Astrocyte (in vitro differentiated cells and primary cell): ENCODE results near the gene LARGE1.

Source experiments
- CTCF ChIP-seq: IDR thresholded peaks from 2 replicates; pipeline ENCODE4 v1.5.1; 2011; ENCODE audit warnings: low read depth, mild to moderate bottlenecking, inconsistent platforms, low read length, moderate library complexity; ENCODE audit not compliant: insufficient read depth
- EZH2 ChIP-seq: IDR thresholded peaks from 2 replicates; pipeline ENCODE4 v1.6.1; 2012; ENCODE audit warnings: mild to moderate bottlenecking, low read length, inconsistent platforms; ENCODE audit not compliant: insufficient read depth

- TF ChIP-seq CTCF (no peak), EZH2 (no peak)
Measured at GRCh38 chr22:33906475-33906874, 13.8 kb downstream of the LARGE1 start.
